ENCODE measurements around the gene MSH5. TPM values are rescaled to one million over a fixed set of nuclear protein-coding genes. Genes with fewer than 3 reads are reported as not detected.

Gene MSH5
- total and polyA plus RNA-seq, 9 of the 15 experiments (the other 6 are each of a cell fraction or from before 2014, with no cell fraction given) = 12.5 to 104 (median 46.6) TPM

DNA sequence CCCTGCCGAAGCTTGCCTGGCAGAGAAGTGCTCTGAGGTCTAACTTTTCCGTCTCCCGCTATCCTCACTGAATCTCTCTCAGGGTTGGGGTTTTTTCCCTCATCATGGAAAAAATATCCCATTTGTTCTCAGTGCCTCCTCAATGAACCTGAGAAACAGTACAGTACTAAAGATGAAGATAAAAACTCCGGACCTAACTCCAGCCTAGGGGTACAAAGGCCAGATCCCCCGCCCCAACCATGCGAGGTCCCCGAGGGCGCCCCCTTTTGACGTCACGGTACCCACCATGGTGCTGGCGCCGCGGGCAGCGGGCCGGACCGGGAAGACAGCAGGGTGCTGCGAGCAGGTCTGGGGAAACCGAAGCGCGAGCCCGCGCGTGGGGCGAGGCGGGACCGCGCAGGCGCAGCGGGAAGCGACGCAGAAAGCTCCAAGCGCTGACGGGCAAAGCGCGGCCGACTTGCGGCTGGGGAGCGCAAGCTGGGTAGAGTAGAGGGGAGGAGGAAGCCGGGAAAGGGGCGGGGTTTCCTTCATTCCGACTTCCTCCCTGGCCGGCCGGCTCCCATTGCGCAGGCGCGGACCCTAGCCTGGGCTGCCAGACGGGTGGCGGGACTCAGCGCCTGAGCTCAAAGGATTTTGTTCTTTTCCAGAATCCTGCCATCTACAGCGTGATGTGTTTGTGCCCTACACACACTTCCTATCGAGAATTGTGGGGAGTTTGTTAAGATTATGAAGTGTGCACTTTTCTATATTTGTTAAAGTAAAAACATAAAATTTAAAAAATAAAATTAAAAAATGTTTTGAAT lies 66.9 kb downstream of the MSH5 start, which contains the start of gene LSM2 (continued):
- TF ChIP-seq ZNF449 (CRISPR knock-in tag; IDR thresholded peaks at IDR 0.05) (0 out of 2 replicates have a peak, but pooled peaks have one; percentile 57), U2AF1 (optimal IDR thresholded peaks at IDR 0.05; ENCODE audit: low read depth, low read length) (peak; percentile 70), RBM17 (IDR thresholded peaks at IDR 0.05; ENCODE audit: borderline replicate concordance, low read depth, low read length) (no peak), MYC (IDR thresholded peaks at IDR 0.05; ENCODE audit: low read depth, low read length) (peak; percentile 94), MYC (CRISPR knock-in tag; IDR thresholded peaks at IDR 0.05; ENCODE audit: borderline replicate concordance, low read depth) (no peak; the same call in 1 of the 2 replicates), ZNF134 (CRISPR knock-in tag; conservative IDR thresholded peaks at IDR 0.05) (0 out of 2 replicates have a peak, but pooled peaks have one; percentile 8), RHOXF2B (CRISPR knock-in tag; conservative IDR thresholded peaks at IDR 0.05) (0 out of 2 replicates have a peak, but pooled peaks have one; percentile 82), TAF1 (IDR thresholded peaks at IDR 0.05; ENCODE audit: control insufficient read depth, extremely low read depth, insufficient read depth, low read length, severe bottlenecking) (peak; percentile 87), ZBTB49 (CRISPR knock-in tag; IDR thresholded peaks at IDR 0.05; ENCODE audit: borderline replicate concordance) (peak; percentile 29; the same call in 1 of the 2 replicates), RBM34 (IDR thresholded peaks at IDR 0.05; ENCODE audit: borderline replicate concordance, insufficient read depth, low read length) (peak; percentile 85; the same call in 1 of the 2 replicates)
- TF ChIP-seq, protein P1, sequence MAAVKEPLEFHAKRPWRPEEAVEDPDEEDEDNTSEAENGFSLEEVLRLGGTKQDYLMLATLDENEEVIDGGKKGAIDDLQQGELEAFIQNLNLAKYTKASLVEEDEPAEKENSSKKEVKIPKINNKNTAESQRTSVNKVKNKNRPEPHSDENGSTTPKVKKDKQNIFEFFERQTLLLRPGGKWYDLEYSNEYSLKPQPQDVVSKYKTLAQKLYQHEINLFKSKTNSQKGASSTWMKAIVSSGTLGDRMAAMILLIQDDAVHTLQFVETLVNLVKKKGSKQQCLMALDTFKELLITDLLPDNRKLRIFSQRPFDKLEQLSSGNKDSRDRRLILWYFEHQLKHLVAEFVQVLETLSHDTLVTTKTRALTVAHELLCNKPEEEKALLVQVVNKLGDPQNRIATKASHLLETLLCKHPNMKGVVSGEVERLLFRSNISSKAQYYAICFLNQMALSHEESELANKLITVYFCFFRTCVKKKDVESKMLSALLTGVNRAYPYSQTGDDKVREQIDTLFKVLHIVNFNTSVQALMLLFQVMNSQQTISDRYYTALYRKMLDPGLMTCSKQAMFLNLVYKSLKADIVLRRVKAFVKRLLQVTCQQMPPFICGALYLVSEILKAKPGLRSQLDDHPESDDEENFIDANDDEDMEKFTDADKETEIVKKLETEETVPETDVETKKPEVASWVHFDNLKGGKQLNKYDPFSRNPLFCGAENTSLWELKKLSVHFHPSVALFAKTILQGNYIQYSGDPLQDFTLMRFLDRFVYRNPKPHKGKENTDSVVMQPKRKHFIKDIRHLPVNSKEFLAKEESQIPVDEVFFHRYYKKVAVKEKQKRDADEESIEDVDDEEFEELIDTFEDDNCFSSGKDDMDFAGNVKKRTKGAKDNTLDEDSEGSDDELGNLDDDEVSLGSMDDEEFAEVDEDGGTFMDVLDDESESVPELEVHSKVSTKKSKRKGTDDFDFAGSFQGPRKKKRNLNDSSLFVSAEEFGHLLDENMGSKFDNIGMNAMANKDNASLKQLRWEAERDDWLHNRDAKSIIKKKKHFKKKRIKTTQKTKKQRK (IDR thresholded peaks at IDR 0.05; ENCODE audit: borderline replicate concordance, low read depth, low read length) = no peak
- TF ChIP-seq, protein P2, sequence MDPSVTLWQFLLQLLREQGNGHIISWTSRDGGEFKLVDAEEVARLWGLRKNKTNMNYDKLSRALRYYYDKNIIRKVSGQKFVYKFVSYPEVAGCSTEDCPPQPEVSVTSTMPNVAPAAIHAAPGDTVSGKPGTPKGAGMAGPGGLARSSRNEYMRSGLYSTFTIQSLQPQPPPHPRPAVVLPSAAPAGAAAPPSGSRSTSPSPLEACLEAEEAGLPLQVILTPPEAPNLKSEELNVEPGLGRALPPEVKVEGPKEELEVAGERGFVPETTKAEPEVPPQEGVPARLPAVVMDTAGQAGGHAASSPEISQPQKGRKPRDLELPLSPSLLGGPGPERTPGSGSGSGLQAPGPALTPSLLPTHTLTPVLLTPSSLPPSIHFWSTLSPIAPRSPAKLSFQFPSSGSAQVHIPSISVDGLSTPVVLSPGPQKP (CRISPR knock-in tag; IDR thresholded peaks at IDR 0.05) = no peak
- TF ChIP-seq, protein P3, sequence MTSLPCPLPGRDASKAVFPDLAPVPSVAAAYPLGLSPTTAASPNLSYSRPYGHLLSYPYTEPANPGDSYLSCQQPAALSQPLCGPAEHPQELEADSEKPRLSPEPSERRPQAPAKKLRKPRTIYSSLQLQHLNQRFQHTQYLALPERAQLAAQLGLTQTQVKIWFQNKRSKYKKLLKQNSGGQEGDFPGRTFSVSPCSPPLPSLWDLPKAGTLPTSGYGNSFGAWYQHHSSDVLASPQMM (CRISPR knock-in tag; IDR thresholded peaks at IDR 0.05) = no peak
- TF ChIP-seq, protein P4, sequence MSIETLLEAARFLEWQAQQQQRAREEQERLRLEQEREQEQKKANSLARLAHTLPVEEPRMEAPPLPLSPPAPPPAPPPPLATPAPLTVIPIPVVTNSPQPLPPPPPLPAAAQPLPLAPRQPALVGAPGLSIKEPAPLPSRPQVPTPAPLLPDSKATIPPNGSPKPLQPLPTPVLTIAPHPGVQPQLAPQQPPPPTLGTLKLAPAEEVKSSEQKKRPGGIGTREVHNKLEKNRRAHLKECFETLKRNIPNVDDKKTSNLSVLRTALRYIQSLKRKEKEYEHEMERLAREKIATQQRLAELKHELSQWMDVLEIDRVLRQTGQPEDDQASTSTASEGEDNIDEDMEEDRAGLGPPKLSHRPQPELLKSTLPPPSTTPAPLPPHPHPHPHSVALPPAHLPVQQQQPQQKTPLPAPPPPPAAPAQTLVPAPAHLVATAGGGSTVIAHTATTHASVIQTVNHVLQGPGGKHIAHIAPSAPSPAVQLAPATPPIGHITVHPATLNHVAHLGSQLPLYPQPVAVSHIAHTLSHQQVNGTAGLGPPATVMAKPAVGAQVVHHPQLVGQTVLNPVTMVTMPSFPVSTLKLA (conservative IDR thresholded peaks at IDR 0.05) = no peak
